Mononuclear cell (primary cell): ENCODE results near the gene CYP1A2. TPM values are rescaled to one million over a fixed set of nuclear protein-coding genes. Genes with fewer than 3 reads are reported as not detected.
"Not testable (repeated sequence)": the region's sequence is repeated elsewhere in the genome, so short reads cannot be mapped to it uniquely, and the experiment has no call there.

Experiments
- H3K27me3 ChIP-seq: 2 replicates; pipeline ENCODE4 v1.6.0; 2011; ENCODE audit warnings: low read length, control low read depth; ENCODE audit not compliant: insufficient read depth
- H3K4me1 ChIP-seq: 2 replicates; pipeline ENCODE4 v1.5.1; 2011; ENCODE audit warnings: mild to moderate bottlenecking, low read length, control low read depth; ENCODE audit not compliant: insufficient read depth
- H3K4me3 ChIP-seq: 2 replicates; pipeline ENCODE4 v1.5.1; 2011; ENCODE audit warnings: mild to moderate bottlenecking, low read length, moderate library complexity
- H3K9me3 ChIP-seq: 2 replicates; pipeline ENCODE4 v1.5.1; 2011; ENCODE audit warnings: low read depth, mild to moderate bottlenecking, control low read depth, low read length
- total RNA-seq: library from RNA; depleted of rRNA; stranded (reverse); fragments of >200 nt; gene quantifications from one replicate; pipeline ENCODE4 v1.2.3, GENCODE V29; 2012

CYP1A2 gene
- total RNA-seq, 1 donor, result not detected

DNA sequence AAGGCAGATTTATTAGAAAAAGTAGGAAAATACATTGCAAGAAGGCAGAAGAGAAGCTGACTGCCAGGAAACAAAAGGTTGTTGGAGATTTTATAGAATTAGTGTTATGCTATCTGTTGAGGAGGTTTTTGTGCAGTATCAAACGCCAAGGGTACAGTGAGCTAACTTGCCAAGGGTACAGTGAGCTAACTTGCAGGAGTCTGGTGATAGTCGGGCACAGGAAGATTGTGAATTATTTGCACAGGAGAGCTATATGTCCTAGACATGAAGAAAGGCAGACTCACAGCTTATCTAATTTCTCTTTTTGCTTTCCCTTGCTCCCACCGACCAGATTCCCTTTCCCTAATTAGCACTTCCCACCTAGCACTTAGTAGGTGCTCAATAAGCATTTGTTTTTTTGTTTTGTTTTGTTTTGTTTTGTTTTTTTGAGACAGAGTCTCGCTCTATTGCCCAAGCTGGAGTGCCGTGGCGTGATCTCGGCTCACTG is 30.6 kb downstream of the CYP1A2 start:
- Histone ChIP-seq H3K9me3 (no peaks in the 10 kb centered on the region), H3K4me1 (peaks cover 89% of the 10 kb centered on the region), H3K4me3 (no peak overlapping the region), H3K27me3 (no peaks in the 10 kb centered on the region)

DNA sequence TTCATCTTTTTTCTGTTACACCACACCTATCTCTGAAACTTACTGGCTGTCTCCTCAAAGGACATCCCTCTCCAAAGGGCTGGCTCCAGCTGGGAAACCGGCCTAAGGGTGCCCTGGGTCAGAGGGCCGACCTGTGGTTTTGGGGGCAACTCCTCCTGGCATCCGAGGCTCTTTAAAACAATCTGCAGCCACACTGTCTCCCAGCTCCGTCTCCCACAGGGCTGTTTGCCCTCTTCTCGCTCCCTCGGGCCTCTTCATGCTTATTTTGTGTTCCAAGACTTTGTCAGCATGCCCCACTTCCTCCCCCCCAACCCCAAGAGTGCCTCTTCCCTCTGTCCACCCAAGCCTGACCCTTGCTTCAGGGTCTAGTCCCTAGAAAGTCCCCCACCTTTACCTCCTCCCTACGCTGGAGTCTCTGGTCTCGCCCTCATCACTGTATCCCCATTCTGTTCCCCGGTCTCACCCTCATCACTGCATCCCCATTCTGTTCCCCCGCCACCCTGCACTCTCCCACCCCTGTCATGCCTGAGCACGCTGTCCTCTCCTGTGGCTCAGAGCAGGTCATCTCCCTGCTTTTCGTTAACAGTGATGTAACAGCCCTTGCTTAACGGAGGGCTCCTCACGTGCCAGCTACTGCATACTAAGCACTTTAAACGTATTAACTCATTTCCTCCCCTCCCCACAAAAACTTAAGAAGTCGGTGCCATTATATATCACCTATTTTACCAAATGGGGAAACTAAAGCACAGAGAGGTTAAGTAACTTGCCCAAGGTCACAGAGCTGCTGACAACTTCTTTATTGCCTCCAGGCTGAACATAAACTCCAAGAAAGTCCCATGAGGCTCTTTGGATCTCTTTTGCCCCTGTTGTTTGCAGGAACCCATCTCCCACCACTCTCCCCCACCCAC is 32.1 kb downstream of the CYP1A2 start:
- Histone ChIP-seq H3K4me1 (peaks cover 89% of the 10 kb centered on the region), H3K9me3 (no peaks in the 10 kb centered on the region), H3K27me3 (no peaks in the 10 kb centered on the region), H3K4me3 (peak overlapping the region; percentile 98)

DNA sequence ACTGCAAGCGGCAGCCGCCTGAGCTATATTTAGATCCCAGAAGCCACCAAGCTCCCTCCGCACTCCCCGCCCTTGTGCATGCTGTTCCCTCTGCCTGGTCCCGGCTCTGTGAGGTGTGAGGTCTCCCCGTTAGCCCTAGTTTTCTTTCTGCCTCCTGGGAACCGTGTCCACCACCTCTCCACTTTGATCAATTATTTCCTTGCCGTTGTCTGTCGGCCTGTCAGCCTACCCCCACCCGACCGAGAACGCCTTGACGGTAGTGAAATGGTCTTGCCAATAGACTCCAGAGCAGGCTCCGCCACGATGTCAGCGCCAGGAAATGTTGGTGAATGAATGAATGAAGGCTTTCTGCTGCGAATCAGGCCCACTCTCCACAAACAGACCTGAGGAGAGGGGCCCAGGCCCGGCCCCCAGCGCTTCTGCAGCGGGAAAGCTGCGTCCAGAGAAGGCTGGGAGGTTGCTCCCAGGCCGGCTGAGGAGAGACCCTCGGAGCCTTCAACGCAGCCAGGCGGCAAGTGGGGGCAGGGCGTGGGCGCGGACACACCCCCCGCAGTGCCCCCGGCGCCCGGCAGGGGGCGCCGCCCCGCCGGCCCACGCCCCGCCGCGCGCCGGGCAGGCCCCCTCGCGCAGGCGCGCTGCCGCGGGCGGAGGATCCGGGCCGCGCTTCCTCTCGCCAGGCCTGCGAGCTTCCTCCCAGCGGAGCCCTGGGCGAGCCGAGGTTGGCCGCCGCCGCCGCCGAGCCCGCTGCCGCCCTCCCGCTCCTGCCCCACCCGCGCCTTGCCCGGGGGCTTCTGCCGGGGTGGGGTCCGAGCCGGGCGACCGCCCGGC is 33.0 kb downstream of the CYP1A2 start, which contains the start of gene CSK:
Gene CSK (plus strand): TSS at position 650 of the 828 bp plus-strand sequence. CDS start 16,218 bp downstream, outside the sequence.
- Histone ChIP-seq H3K27me3 (no peaks in the 10 kb centered on the region), H3K4me1 (peaks cover 89% of the 10 kb centered on the region), H3K4me3 (peak within 1 kb of the TSS; percentile 98), H3K9me3 (no peaks in the 10 kb centered on the region)

DNA sequence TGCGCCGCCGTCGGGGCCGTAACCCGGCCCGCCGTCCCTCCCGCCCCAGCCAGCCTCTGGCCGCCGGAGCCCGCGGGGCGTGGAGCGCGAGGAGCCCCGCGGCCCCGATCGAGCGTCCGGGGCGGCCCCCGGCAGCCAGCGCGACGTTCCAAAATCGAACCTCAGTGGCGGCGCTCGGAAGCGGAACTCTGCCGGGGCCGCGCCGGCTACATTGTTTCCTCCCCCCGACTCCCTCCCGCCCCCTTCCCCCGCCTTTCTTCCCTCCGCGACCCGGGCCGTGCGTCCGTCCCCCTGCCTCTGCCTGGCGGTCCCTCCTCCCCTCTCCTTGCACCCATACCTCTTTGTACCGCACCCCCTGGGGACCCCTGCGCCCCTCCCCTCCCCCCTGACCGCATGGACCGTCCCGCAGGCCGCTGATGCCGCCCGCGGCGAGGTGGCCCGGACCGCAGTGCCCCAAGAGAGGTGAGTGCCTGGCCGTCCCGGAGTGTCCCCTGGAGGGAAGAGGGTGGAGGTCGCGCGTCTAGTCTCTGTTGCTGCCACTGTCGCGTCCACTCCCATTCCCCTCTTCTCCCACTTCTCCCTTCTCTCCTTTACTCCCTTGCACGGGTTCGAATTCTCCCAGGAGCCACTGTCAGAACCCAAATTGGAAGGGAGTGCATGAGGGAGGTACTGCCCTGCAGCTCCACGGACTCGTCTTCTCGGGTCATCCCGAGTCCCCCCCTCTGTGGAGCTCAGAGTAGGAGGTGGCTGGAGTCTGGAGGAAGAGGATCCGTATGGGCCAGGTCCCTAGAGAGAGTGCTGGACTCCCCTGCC is 33.8 kb downstream of the CYP1A2 start:
- Histone ChIP-seq H3K4me3 (peak overlapping the region; percentile 98), H3K9me3 (no peaks in the 10 kb centered on the region), H3K27me3 (no peaks in the 10 kb centered on the region), H3K4me1 (peaks cover 88% of the 10 kb centered on the region)

DNA sequence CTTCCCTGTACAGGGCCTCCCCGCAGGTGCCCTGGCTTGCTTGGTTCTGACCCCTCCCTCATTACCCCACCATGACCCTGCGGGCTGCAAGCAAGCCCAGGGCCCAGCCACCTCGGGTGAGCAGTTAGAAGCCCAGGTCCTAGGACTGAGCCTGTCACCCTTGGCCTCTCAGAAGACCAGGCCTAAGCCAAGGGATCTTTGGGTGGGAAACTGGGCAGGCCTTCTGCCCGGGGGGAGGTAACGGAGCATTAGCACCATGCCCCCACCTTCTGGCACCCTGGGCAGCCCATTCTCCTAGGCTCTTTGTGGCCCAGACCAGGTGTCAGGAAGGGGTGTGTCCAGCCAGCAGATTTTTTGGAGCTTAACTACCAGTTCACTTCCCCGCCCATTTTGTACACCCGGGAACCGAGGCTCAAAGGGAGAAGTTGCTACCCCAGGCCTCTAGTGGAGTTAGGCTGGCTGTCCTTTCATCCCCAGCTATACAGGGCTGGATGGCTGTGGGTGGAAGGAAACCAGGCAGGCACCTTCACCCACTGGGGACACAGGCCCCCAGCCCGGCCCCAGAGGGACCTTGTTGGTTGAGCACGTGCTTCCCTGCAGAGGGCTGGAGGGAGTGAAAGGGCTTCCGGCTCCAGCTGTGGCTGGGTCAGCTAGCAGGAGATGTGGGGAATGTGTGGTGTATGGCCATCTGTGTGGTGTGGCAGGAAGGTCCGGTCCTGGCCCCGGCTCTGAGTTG is 34.6 kb downstream of the CYP1A2 start:
- Histone ChIP-seq H3K4me1 (peaks cover 87% of the 10 kb centered on the region), H3K4me3 (peak overlapping the region; percentile 98), H3K27me3 (no peaks in the 10 kb centered on the region), H3K9me3 (no peaks in the 10 kb centered on the region)

DNA sequence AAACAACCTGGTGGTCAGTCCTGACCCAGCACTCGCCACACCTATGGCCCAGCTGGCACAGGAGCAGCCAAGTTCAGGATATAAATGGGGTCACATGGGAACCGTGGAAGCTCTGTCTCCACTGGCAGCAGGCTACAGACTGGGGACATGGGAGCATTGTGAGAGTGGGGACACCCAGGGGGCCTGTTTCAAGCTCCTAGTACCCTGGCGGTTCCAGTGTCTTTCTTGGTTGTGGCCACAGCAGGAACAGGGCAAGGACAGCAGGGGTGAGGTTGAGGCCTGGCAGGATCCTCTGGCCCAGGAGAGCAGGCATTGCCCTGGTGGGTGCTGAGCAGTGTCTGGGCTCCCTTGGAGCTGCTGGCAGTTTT is 35.1 kb downstream of the CYP1A2 start:
- H3K9me3 ChIP-seq, result no peaks in the 10 kb centered on the region
- peaks cover 87% of the 10 kb centered on the region for H3K4me1 ChIP-seq
- no peaks in the 10 kb centered on the region for H3K27me3 ChIP-seq
- H3K4me3 ChIP-seq, result peak overlapping the region; percentile 98

DNA sequence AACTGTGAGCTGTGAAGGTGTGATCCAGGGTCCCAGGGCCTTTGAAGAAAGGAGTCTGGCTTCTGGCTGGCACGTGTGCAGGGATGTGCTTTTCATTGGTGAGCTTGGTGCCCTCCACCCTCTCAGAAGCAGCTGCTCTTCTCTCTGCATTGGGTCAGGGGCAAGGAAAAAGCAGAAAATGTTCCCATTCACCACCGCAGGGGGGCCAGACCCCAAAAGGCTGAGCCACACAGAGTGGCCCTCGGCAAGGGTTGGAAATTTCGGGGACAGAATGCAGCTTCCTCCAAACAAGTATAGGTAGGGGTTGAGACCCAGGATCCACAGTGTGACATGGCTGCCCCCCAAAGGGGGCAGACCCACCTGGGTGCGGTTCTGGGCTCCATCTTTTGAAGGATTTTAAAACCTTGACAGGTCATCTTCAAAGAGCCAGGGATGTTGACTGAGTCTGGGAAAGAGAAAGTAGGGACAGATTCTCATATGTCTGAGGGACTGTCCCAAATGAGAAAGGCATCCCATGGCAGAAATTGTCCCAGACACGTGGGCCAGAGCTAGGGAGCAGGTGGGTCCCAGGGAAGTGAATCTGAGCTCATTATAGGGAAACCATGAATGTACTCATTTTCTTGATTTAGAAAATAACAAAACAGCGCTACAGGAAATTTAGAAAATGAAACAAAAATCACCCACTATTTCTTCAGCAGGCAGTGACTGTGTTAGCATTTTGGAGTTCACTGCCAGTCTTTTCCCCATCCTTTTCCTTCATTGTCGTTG is 36.0 kb downstream of the CYP1A2 start:
- peaks cover 87% of the 10 kb centered on the region for H3K4me1 ChIP-seq
- H3K27me3 ChIP-seq, result no peaks in the 10 kb centered on the region
- H3K9me3 ChIP-seq, result no peaks in the 10 kb centered on the region
- H3K4me3 ChIP-seq, result peak overlapping the region; percentile 98

DNA sequence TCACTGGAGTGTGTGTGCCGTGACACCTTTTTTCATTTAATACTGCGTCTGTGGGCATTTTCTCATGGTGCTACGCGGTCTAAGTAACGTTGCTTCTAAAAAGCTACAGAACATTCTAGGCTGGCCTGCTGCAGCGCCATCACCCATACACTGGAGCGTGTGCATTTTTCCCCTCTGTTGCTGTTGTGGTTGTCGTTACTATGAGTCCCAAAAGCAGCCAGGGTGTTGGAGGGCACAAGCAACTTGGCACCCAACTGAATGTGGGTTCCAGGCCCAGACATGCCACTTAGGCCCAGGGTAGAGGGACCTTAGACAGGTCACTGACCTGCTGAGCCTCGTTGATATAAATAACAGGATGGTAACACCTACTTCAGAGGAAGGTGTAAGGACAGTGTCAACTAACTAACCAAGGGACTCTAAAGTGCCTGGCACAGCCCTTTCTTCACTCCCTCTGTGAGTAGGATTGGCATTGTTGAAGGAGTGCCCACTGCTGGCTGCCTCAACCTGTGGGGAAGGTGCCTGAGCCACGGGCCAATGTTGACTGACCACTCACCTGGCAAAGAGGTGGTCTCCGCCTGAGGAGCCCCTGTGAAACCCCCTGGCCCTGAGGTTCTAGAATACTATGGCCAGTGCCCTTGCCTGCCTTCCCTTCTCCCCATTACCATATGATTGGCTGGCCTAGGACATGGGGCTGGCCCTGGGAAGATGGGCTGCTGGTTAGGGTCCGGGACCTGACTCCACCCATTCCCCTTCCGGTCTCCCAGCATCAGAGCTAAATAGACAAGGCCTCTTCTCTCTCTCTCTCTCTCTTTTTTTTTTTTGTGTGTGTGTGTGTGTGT is 36.8 kb downstream of the CYP1A2 start:
- H3K9me3 ChIP-seq, result no peaks in the 10 kb centered on the region
- no peaks in the 10 kb centered on the region for H3K27me3 ChIP-seq
- peak overlapping the region; percentile 98 for H3K4me3 ChIP-seq
- peaks cover 87% of the 10 kb centered on the region for H3K4me1 ChIP-seq

DNA sequence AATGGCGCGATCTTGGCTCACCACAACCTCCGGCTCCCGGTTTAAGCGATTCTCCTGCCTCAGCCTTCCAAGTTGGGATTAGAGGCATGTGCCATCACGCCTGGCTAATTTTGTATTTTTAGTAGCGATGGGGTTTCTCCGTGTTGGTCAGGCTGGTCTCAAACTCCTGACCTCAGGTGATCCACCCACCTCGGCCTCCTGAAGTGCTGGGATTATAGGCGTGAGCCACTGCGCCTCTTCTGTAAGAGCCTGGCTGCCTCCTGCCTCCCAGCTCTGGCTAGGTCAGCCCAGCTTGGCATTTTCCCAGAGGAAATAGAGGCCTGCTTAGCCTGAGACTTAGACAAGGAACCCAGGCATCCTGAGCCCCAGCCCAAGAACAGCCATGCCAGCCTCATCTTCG is 37.4 kb downstream of the CYP1A2 start:
- Histone ChIP-seq H3K4me1 (peaks cover 87% of the 10 kb centered on the region), H3K4me3 (peak overlapping the region; percentile 98)
- not testable (repeated sequence) for H3K27me3 ChIP-seq, H3K9me3 ChIP-seq

DNA sequence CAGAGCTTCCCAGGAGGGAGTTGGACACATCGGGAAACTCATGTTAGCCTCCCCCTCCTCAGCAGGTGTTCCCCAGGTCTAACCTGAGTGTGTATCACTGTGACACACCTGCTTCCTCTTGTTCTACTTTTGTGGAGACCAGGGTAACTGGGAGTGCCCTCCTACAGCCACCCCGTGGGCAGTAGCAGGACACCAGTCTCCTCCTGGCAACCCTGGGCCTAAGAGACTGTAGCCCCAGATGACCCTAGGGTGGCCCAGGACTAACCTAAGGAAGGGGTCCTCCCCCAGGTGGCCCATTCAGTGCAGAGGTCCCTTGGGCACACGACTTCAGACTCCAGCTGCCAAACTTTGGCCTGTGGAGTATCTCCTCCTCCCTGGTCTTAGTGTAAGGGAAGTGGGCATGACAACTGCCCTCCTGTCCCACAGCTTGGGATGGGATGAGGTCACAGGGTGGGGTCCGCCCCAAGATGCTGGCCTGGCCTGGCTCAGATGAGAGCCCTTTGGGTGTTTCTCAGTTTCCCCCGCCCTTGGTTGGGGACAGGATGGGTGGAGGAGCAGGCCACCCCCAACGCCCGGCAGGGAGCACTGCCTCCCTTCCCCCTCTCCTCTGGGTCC is 38.0 kb downstream of the CYP1A2 start:
- no peaks in the 10 kb centered on the region for H3K9me3 ChIP-seq
- H3K4me1 ChIP-seq, result peaks cover 87% of the 10 kb centered on the region
- no peaks in the 10 kb centered on the region for H3K27me3 ChIP-seq
- peak overlapping the region; percentile 98 for H3K4me3 ChIP-seq

DNA sequence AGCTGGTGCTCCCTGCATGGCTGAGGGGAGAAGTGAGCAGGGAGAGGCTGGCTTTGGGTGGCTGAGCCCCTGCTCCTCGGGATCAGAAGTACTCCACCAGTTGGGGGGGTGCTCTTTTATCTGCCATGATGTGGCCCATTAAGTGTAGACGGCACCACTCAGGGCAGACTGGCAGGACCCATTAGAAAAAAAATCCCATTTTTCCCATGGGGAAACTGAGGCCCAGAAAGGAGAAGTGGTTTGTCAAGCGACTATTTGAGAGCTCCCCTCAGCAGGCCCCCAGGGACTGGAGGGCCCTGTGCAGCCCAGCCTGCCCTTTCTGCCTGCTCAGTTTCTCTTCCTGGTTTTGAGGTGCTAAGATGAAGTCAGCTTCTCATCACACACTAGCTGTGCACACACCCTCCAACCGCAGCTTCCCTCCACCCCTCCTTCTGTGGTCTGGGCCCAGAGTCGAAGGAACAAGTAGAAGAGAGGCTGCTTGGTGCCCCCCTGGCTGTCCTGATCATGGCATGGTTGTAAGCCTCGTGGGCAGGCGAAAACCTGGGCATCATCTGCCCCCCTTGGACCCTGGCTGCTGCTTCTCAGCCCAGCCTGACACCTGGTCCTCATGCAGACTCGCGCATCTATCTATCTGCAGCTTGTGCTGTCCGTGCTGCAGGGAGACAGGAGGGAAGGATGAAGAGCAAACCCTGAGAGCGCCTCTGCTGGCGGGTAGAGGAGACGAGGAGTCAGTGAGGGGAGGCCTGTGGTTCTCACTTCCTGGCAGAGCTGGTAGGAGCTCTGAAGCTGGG is 38.8 kb downstream of the CYP1A2 start:
- Histone ChIP-seq H3K9me3 (no peaks in the 10 kb centered on the region), H3K27me3 (no peaks in the 10 kb centered on the region), H3K4me1 (peaks cover 95% of the 10 kb centered on the region), H3K4me3 (peak overlapping the region; percentile 98)
